GM19372 (cell line): ENCODE measurements around the gene C1orf35.

Experiments
- ATAC-seq: cut with Tn5 transposase; IDR thresholded peaks from one replicate; pipeline ENCODE4 v1.9.1; 2021; ENCODE audit warnings: mild to moderate bottlenecking, low read depth, moderate library complexity; ENCODE audit not compliant: unreplicated experiment

The C1orf35 gene

DNA sequence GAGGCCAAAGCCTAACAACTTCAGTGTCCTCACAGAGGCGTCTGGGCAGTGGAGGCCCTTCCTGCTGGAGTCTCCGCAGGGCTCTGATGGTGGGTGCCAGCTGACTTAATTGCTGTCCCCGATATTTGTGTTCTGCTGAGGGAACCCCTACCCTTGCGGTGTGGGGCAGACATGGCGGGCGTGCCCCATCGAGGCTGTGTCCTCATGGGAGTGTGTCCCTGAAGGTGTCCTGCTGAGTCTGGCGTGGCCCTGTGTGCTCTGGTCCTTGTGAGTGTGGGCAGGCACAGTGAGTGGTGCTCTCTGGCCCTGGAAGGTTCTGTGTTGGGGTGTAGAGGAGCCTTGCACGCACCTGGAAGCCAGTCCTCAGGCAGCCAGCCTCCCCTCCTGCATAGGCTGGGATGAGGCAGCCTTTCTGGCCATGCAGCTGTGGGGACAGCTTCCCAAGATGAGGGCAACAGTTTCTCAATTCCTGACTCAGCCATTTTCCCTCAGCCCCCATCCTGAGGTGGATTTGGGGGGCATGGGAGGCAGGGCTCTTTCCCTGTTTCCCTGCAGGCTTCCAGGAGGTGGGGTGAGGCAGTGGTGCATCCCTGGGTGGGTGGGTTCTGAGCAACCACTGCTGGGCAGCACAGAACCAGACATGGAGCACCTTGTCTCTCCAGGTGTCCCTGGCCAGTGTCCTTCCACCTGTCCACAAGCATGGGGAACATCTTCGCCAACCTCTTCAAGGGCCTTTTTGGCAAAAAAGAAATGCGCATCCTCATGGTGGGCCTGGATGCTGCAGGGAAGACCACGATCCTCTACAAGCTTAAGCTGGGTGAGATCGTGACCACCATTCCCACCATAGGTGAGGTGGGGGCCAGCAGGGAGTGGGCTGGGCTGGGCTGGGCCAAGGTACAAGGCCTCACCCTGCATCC, 6.5 kb downstream of the C1orf35 start:
- no peak for ATAC-seq

GRCh38 chr1:228095938-228096337, 7.2 kb downstream of the C1orf35 start:
- ATAC-seq: no peak

- ATAC-seq: no peak
Observed at GRCh38 chr1:228095161-228095560, 8.0 kb downstream of the C1orf35 start.

- ATAC-seq: no peak
Observed at GRCh38 chr1:228094432-228095016, 8.6 kb downstream of the C1orf35 start.

DNA sequence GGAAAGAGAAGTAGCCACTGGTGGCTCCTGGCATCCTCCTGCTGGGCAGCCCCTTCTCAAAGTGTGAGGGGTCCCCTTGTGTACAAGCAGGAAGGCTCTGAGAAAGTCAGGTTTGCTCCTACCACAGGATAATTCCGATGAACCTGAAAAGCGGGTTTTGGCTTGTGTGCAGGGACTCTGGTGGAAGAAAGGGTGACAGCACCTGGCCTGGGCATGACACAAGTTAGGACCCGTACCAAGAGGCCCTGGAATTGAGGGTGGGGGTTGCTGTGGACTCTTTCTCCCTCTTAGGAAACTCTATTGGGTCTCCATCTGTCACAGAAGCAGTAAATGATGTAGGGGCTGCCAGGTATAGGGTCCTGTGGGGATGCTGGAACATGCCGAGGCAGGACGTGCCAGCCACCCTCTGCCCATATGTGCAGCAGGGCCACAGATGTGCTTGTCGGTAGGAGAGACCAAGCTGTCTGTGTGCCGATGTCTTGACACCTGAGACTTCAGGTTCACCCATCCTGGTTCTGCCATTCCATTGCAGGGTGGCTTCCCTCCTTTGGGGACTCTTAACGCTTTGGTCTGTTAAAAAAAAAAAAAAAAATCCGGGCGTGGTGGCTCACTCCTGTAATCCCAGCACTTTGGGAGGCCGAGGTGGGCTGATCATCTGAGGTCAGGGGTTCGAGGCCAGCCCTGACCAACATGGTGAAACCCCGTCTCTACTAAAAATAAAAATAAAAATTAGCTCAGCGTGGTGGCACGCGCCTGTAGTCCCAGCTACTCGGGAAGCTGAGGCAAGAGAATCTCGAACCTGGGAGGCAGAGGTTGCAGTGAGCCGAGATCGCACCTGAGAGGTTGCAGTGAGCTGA, 9.8 kb downstream of the C1orf35 start:
- no peak for ATAC-seq

GRCh38 chr1:228092342-228093049, 10.6 kb downstream of the C1orf35 start:
- ATAC-seq: no peak

- ATAC-seq: no peak
Observed at GRCh38 chr1:228091084-228091483, 12.0 kb downstream of the C1orf35 start.

DNA sequence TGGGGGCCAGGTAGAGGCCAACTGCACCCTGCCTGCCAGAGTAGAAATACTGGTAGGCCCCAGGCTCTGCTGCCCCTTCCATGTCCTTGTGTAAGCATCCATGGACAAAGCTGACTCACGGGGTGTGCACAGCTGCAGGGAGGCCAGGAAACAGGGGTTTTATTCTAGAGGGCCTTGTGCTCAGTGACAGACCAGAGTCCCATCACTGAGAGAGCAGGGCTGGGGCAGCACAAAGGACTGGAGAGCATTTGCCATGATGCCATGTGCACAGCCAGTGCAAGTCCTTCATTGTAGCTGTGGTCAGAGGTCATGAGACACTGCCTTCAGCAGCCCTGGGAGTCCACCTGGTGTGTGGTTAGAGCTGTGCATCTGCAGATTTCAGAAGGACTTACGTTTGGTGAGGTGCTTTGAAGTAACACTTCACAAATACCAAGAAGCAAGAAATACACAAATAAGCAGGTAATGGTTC, 12.5 kb downstream of the C1orf35 start:
- no peak for ATAC-seq

- ATAC-seq: no peak
Observed at GRCh38 chr1:228089519-228090380, 13.4 kb downstream of the C1orf35 start.

GRCh38 chr1:228088586-228089498, 14.3 kb downstream of the C1orf35 start:
- ATAC-seq: no peak

GRCh38 chr1:228087771-228088251, 15.3 kb downstream of the C1orf35 start:
- ATAC-seq: no peak

DNA sequence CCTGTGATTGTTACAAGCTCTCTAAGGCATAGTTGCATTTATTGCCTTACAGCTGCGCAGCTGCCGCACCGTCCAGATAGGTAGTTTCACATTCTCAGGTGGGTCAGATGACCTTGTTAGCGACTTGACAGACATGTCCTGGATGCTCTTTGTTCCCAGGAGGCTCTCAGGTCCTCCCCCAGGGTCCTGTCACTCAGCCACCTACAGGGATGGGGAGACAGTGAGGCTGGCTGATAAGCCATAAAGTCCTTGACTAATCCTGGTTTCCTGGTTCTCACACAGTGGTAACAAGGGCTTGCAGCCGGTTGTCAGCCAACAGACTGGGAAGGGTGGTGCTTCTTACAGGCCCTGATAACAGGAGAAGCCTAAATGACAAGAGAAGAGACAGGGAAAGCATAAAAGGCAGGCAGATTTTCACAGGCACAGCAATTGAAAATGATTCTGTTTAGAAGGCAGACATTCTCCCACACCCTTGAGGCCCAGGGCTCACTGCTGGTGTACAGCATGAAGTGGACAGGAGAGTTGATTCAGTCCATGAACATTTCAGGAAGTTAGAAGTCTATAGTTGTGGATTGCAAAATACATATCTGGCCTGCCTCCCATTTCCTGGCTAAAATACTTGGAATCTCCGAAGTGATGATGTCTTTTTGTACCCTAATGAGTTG, 17.7 kb downstream of the C1orf35 start:
- no peak for ATAC-seq

GRCh38 chr1:228084797-228085196, 18.3 kb downstream of the C1orf35 start:
- ATAC-seq: no peak

GRCh38 chr1:228084325-228084724, 18.8 kb downstream of the C1orf35 start:
- ATAC-seq: no peak

GRCh38 chr1:228083871-228084278, 19.2 kb downstream of the C1orf35 start:
- no peak for ATAC-seq

- ATAC-seq: no peak
Observed at GRCh38 chr1:228082918-228083870, 19.9 kb downstream of the C1orf35 start.
